T1000 (cell line): Measurements from ENCODE around the gene ZDHHC22.

Experiments
- DNase-seq: peaks from one replicate; lab custom pipeline; 2025; ENCODE audit warnings: mixed read lengths; lab: John Stamatoyannopoulos, UW

Gene ZDHHC22

GRCh38 chr14:77103951-77104350, 37.6 kb downstream of the ZDHHC22 start:
- no peak for DNase-seq

- DNase-seq, result no peak
Observed at GRCh38 chr14:77103475-77103874, 38.1 kb downstream of the ZDHHC22 start.

GRCh38 chr14:77102154-77102553, 39.4 kb downstream of the ZDHHC22 start:
- DNase-seq, result no peak

GRCh38 chr14:77100961-77101360, 40.6 kb downstream of the ZDHHC22 start:
- DNase-seq, result no peak

- DNase-seq, result no peak
Observed at GRCh38 chr14:77099425-77100167, 42.0 kb downstream of the ZDHHC22 start.

- no peak for DNase-seq
Observed at GRCh38 chr14:77098529-77099353, 42.9 kb downstream of the ZDHHC22 start.

GRCh38 chr14:77097700-77098528, 43.7 kb downstream of the ZDHHC22 start, which contains the start of gene CIPC:
Gene CIPC, plus strand, starts transcription at chr14:77098258. Its CDS starts 7,451 bp downstream, at chr14:77105709.
- DNase-seq, result peak; percentile 98

GRCh38 chr14:77097006-77097699, 44.4 kb downstream of the ZDHHC22 start:
- no peak for DNase-seq

- peak; percentile 50 for DNase-seq
Observed at GRCh38 chr14:77094672-77095284, 46.8 kb downstream of the ZDHHC22 start.

- DNase-seq, result no peak
Observed at GRCh38 chr14:77092676-77093075, 48.9 kb downstream of the ZDHHC22 start.

- no peak for DNase-seq
Observed at GRCh38 chr14:77091518-77091917, 50.1 kb downstream of the ZDHHC22 start.

GRCh38 chr14:77088645-77089044, 52.9 kb downstream of the ZDHHC22 start:
- no peak for DNase-seq

GRCh38 chr14:77088219-77088618, 53.4 kb downstream of the ZDHHC22 start:
- DNase-seq, result no peak

GRCh38 chr14:77087631-77088030, 54.0 kb downstream of the ZDHHC22 start:
- DNase-seq, result no peak

GRCh38 chr14:77086951-77087350, 54.6 kb downstream of the ZDHHC22 start:
- DNase-seq, result no peak

- DNase-seq, result no peak
Observed at GRCh38 chr14:77086017-77086727, 55.4 kb downstream of the ZDHHC22 start.

- DNase-seq, result no peak
Observed at GRCh38 chr14:77085538-77085937, 56.1 kb downstream of the ZDHHC22 start.

- DNase-seq, result no peak
Observed at GRCh38 chr14:77084985-77085384, 56.6 kb downstream of the ZDHHC22 start.

- DNase-seq, result no peak
Observed at GRCh38 chr14:77083082-77083481, 58.5 kb downstream of the ZDHHC22 start.

- no peak for DNase-seq
Observed at GRCh38 chr14:77082356-77082755, 59.2 kb downstream of the ZDHHC22 start.
